ENCODE data around the gene TMEM191B.
"Not testable (repeated sequence)": the region's sequence is repeated elsewhere in the genome, so short reads cannot be mapped to it uniquely, and the experiment has no call there.

Gene TMEM191B

DNA sequence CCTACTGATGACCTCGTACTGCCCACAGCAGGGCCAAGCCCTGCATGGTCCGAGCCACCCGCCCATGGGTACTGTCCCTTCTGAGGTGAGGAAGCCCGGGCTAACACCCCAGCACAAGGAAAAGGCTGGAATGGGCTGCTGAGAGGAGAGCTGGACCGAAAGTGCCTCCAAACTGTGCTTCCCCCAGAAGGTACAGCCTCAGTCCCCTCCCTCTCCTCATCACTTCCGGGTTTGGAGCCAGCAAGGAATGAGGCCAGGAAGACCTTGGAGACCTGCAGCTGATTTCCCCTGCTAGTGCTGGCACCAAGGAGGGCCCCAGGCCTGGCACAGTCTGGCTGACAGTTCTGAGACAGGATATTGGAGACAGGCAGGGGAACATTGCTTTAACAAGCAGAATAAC is 31.3 kb downstream of the TMEM191B start:
- DNase-seq, result not testable (repeated sequence)

DNA sequence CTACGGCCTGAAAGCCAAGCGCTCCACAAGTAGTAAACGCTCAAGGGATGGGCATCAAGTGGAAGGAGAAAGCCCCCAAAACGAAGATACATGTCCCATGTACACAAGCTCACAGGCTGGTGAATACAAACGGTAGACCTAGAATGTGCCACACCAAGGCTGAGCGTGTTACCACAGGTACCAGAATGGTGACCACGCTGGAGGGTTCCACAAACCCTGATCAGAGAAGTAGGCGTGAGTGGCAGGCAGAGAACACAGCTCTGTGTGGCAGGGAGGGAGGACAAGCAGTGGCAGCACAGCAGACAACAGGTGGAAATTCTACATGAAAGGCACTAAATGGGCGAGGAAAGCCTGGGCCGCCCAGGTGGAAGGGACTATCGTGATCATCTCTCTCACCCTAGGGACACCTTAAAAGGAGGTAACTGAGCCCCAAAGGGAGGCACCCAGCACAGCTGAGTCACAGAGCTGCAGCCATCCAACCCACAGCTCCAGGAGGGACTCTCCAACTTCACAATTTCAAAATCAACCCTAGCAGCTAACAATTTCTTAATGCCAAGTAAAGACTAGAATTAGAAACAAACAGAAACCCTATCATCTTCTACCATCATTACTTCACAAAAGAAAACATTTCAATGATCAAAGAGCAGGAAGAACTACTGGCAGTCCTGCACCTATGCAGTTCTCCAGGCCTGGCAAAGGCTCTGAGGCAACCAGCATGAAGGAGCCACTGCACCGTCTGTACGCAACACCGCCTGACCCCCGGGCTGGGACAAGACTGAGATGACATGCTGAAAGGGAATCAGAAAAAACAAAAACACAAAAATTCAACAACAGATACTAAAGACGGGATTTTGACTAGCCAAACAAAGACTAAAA is 32.7 kb downstream of the TMEM191B start:
- not testable (repeated sequence) for DNase-seq

GRCh38 chr22:18570509-18571246 is 43.1 kb downstream of the TMEM191B start:
- DNase-seq, result not testable (repeated sequence)

DNA sequence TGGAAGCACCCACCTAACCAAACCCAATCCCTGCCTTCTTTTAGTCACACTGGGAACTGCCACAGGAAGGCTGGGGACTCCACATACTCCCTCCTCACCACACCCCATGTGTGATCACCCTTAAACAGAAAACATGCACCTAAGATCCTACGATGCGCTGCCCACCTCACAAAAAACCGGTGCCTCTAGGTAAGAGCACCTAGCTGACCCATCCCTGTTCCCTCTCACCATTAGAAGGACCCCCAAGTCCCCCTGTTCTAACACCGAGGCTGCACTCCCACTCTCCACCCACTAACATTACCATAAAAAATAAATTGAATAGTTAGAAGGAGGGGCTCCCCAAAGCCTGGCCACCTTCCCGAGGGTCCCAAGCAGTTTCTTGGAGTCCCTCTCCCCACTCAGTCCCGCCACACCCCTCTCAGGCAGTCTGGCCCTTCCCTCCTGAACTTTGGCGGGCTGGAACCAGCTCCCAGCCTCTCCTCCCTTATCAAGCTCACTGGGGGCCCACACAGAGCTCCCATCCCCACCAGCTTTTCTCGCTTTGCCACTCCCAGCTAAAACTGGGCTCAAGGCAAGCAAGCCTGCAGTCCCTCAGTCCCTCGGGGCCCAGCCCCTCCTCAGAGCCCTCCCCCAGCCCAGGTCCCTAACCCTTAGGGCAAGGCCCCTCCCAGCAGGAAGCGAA is 46.0 kb downstream of the TMEM191B start:
- DNase-seq, result not testable (repeated sequence)

- not testable (repeated sequence) for DNase-seq
Measured at GRCh38 chr22:18574555-18574954, 47.0 kb downstream of the TMEM191B start.

DNA sequence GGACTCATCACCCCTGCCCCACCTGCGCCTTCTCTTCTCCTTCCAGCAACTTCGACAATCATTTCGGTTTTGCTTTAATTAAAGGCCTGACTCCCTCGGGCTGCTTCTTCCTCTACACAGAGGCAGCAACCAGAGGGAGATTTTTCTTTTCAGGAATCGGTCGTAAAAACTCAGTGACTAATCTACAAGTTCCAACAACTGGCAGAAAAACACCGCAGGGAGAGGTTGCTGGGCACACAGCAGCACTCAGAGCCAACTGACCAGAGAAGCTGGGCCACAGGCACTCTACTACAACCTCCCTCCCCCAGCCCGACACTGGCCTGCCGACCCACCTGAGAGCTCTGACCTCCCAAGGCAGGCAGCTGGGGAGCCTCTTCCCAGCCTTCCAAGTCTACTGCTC is 48.1 kb downstream of the TMEM191B start:
- DNase-seq, result not testable (repeated sequence)

GRCh38 chr22:18577090-18577818 is 49.7 kb downstream of the TMEM191B start:
- not testable (repeated sequence) for DNase-seq

GRCh38 chr22:18577847-18578246 is 50.2 kb downstream of the TMEM191B start:
- DNase-seq, result not testable (repeated sequence)

All from hematopoietic multipotent progenitor cell treated with erythropoietin and hydrocortisone succinate and interleukin-3 and kit ligand, for 4 days (in vitro differentiated cells).